ENCODE results near the gene ENOSF1.

Gene ENOSF1

DNA sequence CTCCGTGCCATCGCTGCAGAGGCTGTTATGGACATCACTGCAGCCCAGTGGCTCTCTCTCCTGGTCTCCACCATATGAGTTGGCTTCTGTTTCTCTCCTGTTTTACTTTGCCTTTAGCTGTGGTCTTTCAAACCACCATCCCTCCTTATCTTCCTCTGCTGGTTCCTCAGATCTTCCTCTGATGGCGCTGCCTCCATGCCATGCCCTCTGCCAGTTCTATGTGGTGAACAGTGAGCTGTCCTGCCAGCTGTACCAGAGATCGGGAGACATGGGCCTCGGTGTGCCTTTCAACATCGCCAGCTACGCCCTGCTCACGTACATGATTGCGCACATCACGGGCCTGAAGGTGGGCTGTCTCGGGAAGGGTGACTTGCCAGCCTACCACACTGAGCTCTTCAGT lies 41.9 kb downstream of the ENOSF1 start:
- DNase-seq = no peak

DNA sequence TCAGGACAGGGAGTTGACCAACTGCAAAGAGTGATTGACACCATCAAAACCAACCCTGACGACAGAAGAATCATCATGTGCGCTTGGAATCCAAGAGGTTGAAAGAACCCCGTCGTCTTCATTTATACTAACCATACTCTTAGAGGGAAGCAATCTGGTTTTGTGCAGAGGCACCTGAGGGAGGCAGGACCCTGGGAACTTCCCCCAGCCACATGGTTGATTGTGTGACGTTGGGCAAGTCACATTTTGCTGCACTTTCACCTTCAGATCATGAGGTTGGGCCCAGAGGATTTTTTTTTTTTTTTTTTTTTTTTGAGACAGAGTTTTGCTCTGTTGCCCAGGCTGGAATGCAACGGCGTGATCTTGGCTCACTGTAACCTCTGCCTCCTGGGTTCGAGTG lies 43.4 kb downstream of the ENOSF1 start:
- no peak for DNase-seq

DNA sequence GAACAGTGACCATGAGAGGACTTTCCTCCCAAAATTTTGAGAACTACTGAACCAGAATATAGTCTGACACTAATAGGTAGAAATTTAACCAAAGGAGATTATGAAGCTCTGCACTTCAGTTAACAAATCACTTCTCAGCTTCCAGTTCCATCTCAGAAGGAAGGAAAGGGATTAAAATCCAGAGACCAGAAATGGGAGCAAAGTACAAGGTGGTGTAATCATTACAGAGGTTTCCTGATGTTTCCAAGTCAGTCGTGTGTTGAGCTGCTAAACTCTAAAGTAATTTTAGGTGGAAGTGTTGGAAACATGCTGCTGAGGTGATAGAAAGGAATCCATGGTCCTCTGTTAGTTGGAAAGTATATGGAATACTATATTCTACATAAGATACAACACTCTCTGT lies 44.2 kb downstream of the ENOSF1 start:
- no peak for DNase-seq

DNA sequence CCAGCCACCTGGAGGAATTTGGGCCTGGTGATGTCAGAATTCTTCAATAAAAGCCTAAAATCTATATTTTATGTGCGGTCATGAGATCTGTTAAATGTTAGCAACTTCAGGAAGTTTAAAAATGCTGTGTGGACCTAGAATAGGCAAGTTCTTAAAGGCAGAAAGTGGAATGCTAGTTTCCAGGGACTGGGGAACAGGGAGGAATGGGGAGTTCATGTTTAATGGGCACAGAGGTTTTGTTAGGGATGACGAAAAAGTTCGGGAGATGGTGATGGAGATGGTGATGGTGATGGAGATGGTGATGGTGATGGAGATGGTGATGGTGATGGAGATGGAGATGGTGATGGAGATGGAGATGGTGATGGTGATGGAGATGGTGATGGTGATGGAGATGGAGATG lies 45.8 kb downstream of the ENOSF1 start:
- DNase-seq = no peak

DNA sequence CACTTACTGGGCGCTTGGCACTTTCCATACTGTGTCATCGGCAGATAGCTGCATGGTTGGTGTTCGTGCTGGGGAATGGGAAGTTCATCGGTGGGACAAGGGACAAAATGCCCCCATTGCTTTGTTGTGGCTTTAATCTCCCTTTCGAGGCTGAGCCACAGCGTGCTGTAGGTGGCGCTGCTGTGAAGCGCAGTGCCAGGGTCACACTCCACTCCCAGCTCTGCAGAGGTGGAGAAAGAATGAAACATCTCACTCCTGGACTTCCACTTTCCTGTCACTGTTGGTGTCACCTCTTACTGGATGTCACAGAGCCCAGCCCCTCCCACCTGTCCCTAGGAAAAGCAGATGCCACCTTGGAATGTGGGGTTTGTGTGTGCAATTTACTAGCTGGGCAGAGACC lies 46.3 kb downstream of the ENOSF1 start:
- no peak for DNase-seq

DNA sequence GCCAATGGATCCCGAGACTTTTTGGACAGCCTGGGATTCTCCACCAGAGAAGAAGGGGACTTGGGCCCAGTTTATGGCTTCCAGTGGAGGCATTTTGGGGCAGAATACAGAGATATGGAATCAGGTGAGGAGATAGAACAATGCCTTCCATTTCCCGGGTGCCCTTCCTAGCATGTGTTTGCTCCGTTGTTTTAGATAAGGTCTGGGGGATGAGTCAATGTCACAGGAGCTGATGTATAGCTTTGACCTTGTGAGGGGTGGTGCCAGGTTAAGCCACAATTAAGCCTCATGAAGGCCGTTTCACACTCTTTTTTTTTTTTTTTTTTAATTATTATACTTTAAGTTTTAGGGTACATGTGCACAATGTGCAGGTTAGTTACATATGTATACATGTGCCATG lies 50.2 kb downstream of the ENOSF1 start:
- DNase-seq = no peak

DNA sequence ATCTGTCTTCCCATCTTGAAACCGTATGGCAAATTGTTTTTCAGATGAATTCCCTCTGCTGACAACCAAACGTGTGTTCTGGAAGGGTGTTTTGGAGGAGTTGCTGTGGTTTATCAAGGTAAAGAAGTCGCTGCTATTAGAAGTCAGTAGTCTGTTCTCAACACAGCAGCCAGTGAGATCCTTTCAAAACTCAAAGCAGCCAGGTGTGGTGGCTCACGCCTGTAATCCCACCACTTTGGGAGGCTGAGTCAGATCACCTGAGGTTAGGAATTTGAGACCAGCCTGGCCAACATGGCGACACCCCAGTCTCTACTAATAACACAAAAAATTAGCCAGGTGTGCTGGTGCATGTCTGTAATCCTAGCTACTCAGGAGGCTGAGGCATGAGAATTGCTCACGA lies 52.8 kb downstream of the ENOSF1 start:
- no peak for DNase-seq

DNA sequence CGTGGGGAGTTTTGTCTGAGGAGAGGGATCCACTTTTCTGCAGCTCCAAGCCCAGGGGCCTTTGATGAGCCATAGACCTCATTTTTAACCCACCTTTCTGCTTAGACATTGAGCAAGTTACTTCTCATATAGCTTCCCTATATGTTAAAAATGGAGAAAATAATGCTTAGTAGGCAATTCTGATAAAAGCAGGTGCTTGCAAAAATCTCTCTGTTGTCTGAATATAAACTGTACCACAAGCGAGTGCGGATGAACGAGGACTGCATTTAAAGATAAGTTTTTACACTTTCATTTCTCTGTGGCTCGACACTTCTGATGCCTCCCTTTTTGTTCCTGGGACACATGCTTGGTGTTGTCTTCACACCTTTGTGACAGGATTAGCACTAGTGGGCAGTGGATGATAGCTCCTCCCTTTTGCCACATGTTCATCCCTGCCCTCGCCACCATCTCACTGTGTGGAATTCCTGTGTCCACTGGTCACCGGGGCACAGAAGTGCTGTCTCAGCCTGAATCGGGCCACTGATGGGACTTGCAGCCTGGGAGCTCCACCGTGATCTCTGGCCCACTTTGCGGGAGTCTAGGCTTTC lies 53.4 kb downstream of the ENOSF1 start:
- no peak for DNase-seq

DNA sequence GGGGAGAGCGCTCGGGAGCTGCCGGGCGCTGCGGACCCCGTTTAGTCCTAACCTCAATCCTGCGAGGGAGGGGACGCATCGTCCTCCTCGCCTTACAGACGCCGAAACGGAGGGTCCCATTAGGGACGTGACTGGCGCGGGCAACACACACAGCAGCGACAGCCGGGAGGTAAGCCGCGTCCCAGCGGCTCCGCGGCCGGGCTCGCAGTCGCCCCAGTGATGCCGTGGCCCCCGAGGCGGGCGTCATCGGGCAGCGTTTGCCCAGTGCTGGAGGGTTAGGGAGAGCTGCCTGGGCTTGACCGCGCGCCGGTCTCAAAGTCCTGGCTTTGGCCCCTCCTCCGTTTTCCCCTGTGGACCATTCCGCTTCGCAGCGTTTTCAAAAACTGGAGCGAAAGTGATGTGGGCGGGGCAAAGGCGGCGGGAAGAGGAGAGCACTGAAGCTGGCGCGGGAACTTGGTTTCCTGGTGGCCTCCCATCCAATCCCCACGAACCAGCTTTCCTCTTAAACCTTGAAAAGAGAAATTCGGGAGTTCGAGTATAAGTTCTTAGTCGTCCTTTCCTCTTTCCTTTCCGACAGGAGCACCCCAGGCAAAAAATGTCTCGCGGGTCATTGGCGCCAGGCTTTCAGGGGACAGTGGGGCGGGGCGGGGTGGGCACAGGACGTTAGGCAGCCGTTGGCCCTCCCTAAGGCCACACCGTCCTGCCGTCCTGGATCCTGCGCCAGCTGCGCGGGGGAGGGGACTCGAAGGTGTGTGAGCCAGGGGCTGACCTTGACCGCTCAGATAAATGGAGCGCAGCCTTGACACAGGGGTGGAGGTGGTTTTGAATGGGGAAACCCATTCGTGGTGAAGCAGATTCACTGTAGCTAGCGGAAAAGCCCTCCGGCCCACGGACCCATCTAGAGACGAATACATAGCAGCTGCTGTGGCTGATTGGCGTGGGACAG lies 54.2 kb downstream of the ENOSF1 start:
- DNase-seq = peak; percentile 93

DNA sequence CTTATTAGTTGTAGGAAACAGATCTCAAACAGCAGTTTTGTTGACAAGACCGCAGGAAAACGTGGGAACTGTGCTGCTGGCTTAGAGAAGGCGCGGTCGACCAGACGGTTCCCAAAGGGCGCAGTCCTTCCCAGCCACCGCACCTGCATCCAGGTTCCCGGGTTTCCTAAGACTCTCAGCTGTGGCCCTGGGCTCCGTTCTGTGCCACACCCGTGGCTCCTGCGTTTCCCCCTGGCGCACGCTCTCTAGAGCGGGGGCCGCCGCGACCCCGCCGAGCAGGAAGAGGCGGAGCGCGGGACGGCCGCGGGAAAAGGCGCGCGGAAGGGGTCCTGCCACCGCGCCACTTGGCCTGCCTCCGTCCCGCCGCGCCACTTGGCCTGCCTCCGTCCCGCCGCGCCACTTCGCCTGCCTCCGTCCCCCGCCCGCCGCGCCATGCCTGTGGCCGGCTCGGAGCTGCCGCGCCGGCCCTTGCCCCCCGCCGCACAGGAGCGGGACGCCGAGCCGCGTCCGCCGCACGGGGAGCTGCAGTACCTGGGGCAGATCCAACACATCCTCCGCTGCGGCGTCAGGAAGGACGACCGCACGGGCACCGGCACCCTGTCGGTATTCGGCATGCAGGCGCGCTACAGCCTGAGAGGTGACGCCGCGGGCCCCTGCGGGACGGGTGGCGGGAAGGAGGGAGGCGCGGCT lies 55.0 kb downstream of the ENOSF1 start, which contains the start of gene TYMS:
Gene TYMS (plus strand): TSS at position 343 of the 690 bp plus-strand sequence. CDS start 90 bp downstream, at position 433.
- peak; percentile 78 for DNase-seq

DNA sequence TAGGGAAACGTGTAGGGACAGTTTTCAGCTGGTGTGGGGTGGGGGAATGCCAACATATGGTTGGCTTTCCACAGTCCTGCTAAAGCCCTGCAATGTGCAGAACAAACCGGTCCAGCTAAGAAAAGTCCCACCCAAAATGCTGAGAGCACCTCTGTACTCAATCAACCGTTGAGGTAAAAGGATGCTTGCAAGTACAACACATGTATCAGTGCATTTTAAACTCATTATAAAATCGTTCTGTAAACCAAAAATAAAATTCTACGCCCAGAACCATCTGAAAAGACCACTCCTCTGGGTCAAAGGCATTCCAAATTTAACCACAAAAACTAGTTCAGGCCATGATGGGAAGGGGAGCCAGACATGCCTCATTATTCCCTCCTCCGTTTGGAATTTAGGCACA lies 57.0 kb downstream of the ENOSF1 start:
- DNase-seq = no peak

DNA sequence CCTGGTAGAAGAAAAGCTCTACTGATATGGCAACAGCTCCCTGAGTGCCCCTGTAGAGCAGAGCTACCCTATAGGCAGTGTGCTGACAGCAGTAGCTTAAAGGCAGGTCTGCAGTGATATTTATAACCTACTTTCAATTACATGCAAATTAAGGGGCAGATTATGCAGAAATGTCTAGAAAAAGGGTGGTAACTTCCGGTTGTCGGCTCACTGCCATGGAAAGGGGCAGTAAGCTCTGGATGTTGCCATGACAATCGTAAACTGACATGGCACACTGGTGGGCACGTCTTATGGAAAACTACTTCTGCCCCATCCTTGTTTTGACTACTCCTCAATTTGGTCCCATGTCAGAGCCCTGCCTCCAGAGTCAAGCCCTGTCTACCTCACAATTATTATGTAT lies 57.8 kb downstream of the ENOSF1 start:
- DNase-seq = no peak

DNA sequence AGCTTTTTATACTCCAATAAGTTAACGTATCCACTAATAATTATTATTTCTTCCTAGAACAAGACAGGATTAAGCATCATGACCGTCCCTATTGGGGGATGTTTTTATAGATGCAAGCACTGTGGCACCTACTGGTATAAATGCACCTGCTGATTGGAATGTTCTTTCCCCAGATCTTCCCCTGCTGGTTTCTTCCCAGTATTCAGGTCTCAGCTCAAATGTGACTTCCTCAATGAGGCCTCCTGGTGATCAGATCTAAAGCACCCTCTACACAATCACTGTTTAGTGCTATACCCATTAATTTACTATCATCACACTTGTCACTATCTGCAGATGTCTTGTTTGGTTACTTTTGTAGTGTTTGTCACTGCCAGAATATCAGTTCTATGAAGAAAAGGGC lies 58.9 kb downstream of the ENOSF1 start:
- DNase-seq = no peak

DNA sequence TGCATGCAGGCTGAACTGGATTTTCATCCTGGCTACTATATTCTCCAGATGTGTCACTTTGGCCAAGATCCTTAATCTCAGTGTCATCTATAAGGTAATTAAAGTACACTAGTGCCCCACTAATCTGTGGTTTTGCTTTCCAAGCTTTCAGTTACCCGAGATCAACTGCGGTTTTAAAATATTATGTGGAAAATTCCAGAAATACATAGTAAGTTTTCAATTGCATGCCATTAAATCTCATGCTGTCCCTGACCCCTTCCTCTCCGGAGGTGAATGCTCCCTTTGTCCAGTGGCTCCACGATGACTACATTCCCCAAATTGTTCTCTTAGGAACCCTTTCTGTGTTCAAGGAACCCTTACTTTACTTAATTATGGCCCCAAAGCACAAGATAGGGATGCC lies 60.3 kb downstream of the ENOSF1 start:
- DNase-seq = no peak

DNA sequence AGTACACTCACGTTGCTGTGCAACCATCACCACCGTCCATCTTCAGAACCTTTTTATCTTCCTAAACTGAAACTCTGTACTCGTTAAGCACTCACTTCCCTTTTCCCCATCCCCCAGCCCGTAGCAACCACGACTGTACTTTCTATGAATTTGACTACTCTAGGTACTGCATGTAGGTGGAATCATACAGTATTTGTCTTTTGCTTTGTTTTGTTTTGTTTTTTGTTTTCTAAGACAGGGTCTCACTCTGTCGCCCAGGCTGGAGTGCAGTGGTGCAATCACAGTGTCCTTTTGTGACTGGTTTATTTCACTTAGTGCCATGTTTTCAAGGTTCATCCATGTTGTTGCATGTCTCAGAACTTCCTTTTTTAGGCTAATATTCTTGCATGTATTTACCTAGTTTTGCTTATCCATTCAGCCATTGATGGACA lies 62.0 kb downstream of the ENOSF1 start:
- DNase-seq = no peak

DNA sequence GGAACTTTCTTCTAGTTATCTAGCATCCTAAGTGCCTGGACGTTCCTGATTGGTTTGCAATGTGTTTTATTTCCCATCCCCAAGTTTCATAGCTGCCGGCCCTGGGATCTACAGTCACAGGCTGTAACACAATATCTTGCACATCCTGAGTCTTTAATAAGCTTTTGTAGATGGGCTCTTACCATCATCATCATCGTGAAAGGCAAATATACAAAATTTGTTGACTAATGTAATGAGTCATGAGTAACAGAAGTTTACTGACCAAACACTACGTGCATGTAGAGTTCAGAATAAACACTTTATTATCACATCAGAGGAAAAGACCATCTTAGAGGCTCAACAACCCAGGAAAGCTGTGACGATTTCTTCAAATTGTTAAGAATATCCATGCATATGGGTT lies 63.1 kb downstream of the ENOSF1 start:
- no peak for DNase-seq

DNA sequence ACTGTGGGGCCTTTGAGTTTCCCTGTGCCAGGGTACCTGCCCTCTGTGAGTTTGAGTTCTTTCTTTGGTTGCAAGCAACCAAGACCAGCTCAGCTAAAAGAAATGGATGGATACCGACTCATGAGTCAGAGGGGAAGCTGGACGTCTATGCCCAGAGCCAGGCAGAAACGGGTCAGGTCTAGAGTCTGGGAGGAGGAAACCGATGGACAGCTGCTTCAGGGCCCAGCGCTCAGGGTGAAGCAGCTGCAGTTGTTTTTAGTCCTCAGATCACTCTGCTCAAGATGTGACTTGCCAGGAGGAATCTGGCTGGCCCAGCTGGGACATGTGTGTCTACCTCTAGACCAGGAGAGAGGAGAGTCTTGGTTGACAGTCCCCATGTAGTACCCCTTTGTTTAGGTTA lies 65.1 kb downstream of the ENOSF1 start:
- DNase-seq = no peak

DNA sequence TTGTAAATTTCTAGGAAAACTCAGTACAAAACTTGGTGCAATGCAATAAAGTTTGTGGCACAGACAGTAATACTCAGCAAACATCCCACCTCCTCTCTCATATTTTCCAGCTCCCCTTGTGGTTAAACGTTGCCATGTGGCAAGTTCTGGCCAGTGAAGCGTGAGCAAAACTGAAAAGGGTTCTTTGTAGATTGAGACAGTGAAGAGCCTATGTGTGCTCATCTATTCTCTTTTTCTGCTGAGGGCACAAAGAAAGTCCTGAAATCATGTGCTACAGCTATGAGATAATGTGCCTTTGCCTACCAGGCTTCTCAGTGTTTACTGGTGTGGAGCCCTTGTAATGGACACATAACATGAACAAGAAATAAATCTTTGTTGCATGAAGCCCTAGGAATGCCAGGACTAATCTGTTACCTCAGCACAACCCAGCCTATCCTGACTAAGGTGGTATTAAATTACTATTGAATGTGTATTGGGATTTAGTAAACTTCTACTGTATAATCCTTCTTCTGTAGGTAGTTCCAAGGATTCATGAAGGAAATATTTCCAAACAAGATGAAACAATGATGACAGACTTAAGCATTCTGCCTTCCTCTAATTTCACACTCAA lies 67.9 kb downstream of the ENOSF1 start:
- DNase-seq = no peak

DNA sequence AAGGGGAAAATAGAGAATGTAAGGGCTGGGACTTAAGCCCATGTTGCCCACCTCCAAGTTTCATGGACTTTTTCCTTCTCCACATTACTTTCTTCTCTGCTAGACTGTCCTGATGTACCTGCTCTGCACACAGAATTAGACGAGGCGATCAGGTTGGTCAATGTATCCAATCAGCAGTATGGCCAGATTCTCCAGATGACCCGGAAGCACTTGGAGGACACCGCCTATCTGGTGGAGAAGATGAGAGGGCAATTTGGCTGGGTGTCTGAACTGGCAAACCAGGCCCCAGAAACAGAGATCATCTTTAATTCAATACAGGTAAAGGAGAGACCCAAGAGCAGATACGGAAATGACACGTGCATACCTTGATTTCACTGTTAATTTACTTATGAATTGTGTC lies 71.2 kb downstream of the ENOSF1 start:
- DNase-seq = no peak

DNA sequence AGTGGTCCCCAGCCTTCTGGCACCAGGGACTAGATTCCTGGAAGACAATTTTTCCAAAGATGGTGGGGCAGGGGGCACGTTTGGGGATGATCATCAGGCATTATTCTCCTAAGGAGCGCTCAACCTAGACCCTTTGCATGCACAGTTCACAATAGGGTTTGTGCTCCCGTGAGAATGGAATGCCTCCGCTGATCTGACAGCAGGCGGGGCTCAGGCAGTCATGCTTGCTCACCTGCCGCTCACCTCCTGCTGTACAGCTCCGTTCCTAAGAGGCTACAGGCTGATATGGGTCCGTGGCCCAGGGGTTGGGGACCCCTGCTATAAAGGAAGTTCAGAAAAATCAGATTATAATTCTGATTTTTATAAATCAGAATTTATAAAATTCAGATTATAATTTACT lies 77.3 kb downstream of the ENOSF1 start:
- DNase-seq = no peak

DNA sequence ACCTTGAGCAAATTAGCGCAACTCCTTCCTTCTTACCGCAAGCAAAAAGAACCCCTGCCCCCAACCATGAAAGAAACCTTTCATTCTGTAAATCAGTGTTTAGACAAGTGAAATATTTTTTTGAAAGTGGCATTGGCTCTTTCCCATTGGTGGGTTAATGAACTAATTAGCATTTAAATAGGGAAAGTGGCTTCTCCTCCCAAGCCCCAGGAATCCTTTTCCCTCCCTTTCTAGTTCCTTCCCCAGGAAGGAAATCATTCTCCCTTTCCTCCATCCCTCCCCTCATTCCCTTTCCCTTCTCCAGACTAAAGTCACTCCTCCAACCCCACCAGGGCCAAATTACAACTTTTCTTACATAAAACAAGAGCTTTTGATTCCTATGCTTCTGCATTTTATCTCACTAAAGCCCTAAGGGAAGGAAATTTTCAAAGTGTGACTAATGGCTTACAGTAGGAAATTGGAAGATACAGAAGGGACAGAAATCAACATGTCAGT lies 77.8 kb downstream of the ENOSF1 start:
- no peak for DNase-seq

DNA sequence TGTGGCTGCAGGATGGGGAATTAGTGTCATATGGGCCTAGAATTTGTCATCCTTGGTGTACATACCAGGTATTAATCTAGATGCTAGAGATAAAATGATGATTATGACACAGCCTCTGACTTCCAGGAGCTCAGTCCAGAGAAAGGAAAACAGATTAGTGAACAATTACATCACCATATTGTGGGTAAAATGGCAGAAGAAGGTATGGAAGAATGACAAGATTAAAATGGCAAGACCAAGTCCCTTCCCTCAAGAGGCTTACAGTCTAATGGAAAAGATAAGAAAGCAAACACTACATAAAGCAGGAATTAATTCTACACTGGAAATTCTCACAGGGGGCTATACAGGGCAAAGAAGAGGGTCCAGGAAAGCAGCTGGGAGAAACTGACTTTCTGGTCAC lies 80.9 kb downstream of the ENOSF1 start:
- DNase-seq = no peak

All from right forelimb (tissue), 1 donor.